Esophagus muscularis mucosa (tissue), 4 donors: ENCODE measurements around the gene ZCWPW1.

ENCODE experiments used
- EP300 ChIP-seq: sonication (generic); formaldehyde crosslinking; IDR thresholded peaks from one replicate; pipeline ENCODE4 v1.6.1; 2017; ENCODE audit warnings: antibody characterized with exemption
- POLR2AphosphoS5 ChIP-seq, 2 donors: sonication (generic); formaldehyde crosslinking; IDR thresholded peaks; one replicate each; pipeline ENCODE4 v1.6.1; 2017; ENCODE audit warnings: antibody characterized with exemption in 2 of 2
- TF ChIP-seq, protein P1 (sequence below), 3 experiments: fragments of 200-600 bp in 2 of 3; fragments of 450-650 bp in 1 of 3; sonication (generic) in 2 of 3; IDR thresholded peaks; one replicate each; pipeline ENCODE4 v1.5.1; 2017 to 2019; ENCODE audit warnings: antibody characterized with exemption in 3 of 3, mild to moderate bottlenecking in 2 of 3, moderate library complexity in 1 of 3

- TF ChIP-seq POLR2AphosphoS5 (IDR thresholded peaks at IDR 0.05) (peak in 1 of 2 donors; percentile 70), EP300 (no peak)
- TF ChIP-seq, protein P1, sequence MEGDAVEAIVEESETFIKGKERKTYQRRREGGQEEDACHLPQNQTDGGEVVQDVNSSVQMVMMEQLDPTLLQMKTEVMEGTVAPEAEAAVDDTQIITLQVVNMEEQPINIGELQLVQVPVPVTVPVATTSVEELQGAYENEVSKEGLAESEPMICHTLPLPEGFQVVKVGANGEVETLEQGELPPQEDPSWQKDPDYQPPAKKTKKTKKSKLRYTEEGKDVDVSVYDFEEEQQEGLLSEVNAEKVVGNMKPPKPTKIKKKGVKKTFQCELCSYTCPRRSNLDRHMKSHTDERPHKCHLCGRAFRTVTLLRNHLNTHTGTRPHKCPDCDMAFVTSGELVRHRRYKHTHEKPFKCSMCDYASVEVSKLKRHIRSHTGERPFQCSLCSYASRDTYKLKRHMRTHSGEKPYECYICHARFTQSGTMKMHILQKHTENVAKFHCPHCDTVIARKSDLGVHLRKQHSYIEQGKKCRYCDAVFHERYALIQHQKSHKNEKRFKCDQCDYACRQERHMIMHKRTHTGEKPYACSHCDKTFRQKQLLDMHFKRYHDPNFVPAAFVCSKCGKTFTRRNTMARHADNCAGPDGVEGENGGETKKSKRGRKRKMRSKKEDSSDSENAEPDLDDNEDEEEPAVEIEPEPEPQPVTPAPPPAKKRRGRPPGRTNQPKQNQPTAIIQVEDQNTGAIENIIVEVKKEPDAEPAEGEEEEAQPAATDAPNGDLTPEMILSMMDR (IDR thresholded peaks at IDR 0.05): no peak
Measured at GRCh38 chr7:100429637-100430492, 1.4 kb upstream of the ZCWPW1 start, which contains the start of gene MEPCE.
